Measurements from ENCODE around the gene SHANK1. TPM values are rescaled to one million over a fixed set of nuclear protein-coding genes. Genes with fewer than 3 reads are reported as not detected.
"Not testable (repeated sequence)": the region's sequence is repeated elsewhere in the genome, so short reads cannot be mapped to it uniquely, and the experiment has no call there.

The SHANK1 gene
- total RNA-seq: under 1 TPM in 5 of 6 donors, not detected in 1; 0.06 to 0.69 (median 0.19) TPM
- under 1 TPM; 0.12 to 0.19 TPM for polyA plus RNA-seq

DNA sequence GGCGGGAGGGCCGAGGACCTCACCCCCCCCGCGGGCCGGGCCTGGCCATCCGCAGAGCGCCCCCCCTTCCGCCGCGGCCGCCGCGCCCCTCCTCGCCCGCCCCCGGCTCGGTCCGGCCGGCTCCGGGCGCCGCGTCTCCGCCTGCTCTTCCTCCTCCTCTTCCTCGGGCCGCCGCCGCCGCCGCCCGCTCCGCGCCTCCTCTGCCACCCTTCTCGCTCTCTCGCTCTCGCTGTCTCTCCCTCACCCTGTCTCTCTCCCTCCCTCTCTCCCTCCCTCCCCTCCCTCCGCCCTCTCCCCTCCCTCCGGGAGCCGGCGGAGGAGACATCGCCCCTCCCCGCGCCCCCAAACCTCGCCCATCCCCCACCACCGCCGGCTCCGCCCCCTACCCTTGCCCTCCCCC lies at the start of gene SHANK1:
Gene SHANK1, minus strand, starts transcription at position 237 of the 400 bp plus-strand sequence. CDS start 2,883 bp downstream, outside the sequence.
- intact Hi-C loops (cut with DNase I): no loop called here
- H3K4me1 ChIP-seq: no peaks in the 10 kb centered on the region
- DNase-seq (no peak), FAIRE-seq (no peak), ATAC-seq (no peak)
- H3K36me3 ChIP-seq: no peaks in the 10 kb centered on the region
- peaks cover 0 to 5% (median 0%) of the 10 kb centered on the region in 4 donors for H3K27me3 ChIP-seq
- H3K4me3 ChIP-seq: peak within 1 kb of the TSS in 1 of 4 donors; percentile 32
- no peak within 1 kb of the TSS for H3K27ac ChIP-seq
- TF ChIP-seq, protein P1, sequence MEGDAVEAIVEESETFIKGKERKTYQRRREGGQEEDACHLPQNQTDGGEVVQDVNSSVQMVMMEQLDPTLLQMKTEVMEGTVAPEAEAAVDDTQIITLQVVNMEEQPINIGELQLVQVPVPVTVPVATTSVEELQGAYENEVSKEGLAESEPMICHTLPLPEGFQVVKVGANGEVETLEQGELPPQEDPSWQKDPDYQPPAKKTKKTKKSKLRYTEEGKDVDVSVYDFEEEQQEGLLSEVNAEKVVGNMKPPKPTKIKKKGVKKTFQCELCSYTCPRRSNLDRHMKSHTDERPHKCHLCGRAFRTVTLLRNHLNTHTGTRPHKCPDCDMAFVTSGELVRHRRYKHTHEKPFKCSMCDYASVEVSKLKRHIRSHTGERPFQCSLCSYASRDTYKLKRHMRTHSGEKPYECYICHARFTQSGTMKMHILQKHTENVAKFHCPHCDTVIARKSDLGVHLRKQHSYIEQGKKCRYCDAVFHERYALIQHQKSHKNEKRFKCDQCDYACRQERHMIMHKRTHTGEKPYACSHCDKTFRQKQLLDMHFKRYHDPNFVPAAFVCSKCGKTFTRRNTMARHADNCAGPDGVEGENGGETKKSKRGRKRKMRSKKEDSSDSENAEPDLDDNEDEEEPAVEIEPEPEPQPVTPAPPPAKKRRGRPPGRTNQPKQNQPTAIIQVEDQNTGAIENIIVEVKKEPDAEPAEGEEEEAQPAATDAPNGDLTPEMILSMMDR (IDR thresholded peaks at IDR 0.05): no peak
- H3K9me3 ChIP-seq: no peaks in the 10 kb centered on the region
- 0 to 10% methylated on average over 2 to 30 of the region's 47 CpGs for WGBS, 2 donors

DNA sequence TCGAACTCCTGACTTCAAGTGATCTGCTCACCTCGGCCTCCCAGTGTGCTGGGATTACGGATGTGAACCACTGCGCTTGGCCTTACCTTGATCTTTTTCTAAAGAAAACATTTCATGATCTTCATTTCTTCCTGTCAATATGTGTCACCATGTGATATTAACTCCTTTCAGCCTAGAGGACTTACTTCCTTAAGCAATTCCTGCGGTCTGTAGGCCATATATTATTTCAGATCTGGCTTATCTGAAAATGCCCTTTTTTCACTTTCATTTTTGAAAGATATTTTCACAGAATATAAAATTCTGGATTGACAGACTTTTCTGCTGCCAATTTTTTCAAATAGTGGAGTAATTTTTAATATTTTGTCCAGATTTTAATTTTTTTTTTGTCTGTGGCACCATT lies 48.7 kb upstream of the SHANK1 start:
- TF ChIP-seq, protein P1 (IDR thresholded peaks at IDR 0.05): no peak
- DNase-seq (no peak), ATAC-seq (no peak), FAIRE-seq (no peak)
- H3K27me3 ChIP-seq: no peaks in the 10 kb centered on the region
- no peaks in the 10 kb centered on the region for H3K4me1 ChIP-seq
- WGBS, 2 donors: 42 to 55% methylated on average over 5 of the region's 5 CpGs
- H3K36me3 ChIP-seq: no peaks in the 10 kb centered on the region
- H3K27ac ChIP-seq: no peak overlapping the region
- intact Hi-C loops (cut with DNase I): no loop called here
- no peak overlapping the region for H3K4me3 ChIP-seq
- no peaks in the 10 kb centered on the region for H3K9me3 ChIP-seq

DNA sequence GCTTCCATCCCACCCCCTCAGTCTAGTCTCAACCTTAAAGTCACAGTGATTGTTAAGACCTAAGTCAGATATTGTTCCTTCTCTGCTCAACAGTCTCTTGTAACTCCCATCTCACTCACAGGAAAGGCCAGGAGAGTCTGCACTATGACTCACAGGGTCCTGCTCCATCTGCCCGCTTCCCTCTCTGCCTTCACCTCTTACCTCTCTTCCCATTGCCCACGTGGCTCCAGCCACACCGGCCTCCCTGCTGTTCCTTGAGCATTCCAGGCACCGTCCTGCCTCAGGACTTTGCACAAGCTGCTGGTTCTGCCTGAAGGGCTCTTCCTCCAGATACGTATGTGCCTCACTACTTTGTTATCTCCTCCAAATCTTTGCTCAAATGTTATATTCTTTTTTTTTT lies 47.7 kb upstream of the SHANK1 start:
- H3K4me1 ChIP-seq; H3K27me3 ChIP-seq; DNase-seq; H3K4me3 ChIP-seq; intact Hi-C loops (cut with DNase I); H3K9me3 ChIP-seq; H3K27ac ChIP-seq; FAIRE-seq; ATAC-seq; H3K36me3 ChIP-seq: not testable (repeated sequence)
- 21 to 28% methylated on average over 5 of the region's 5 CpGs for WGBS, 2 donors

DNA sequence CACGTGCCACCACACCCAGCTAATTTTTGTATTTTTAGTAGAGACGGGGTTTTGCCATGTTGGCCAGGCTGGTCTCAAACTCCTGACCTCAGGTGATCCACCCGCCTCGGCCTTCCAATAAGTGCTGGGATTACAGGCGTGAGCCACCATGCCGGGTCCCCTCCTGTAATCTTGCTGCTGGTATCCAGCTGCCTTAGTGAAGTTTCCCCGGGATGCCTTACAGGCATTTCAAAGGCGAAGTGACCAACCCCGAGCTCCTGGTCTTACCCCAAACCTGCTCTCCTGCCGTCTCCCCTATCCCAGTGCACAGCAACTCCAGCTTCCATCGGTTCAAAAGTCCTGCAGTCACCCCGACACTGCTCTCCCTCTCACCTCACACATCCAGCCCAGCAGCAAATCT lies 47.1 kb upstream of the SHANK1 start:
- H3K27me3 ChIP-seq; H3K36me3 ChIP-seq; H3K9me3 ChIP-seq; H3K4me3 ChIP-seq; intact Hi-C loops (cut with DNase I); H3K27ac ChIP-seq; H3K4me1 ChIP-seq; DNase-seq; ATAC-seq; FAIRE-seq: not testable (repeated sequence)
- WGBS, 2 donors: 54 to 69% methylated on average over 10 to 12 of the region's 12 CpGs

DNA sequence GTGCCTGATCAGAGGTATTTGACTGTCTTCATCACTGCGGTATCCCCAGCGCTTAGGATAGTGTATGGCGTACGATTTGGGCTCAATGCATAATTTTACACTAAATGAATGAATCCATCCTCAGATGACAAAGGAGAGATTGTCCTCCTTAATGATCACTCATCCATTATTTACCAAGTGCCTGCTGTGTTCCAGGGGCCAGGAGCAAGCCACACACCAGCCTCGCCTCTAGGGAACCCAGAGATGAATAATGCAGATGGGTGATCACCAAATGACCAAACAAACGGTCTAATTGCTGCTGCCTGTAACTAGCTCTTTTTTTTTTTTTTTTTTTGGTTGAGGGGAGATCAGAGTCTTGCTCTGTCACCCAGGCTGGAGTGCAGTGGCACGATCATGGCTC lies 44.8 kb upstream of the SHANK1 start:
- no peak overlapping the region for H3K4me3 ChIP-seq
- ATAC-seq (no peak), DNase-seq (no peak), FAIRE-seq (no peak)
- TF ChIP-seq, protein P1 (IDR thresholded peaks at IDR 0.05): no peak
- 48 to 55% methylated on average over 7 of the region's 7 CpGs for WGBS, 2 donors
- H3K27me3 ChIP-seq: no peaks in the 10 kb centered on the region
- intact Hi-C loops (cut with DNase I): no loop called here
- no peaks in the 10 kb centered on the region for H3K9me3 ChIP-seq
- no peaks in the 10 kb centered on the region for H3K4me1 ChIP-seq
- H3K36me3 ChIP-seq: no peaks in the 10 kb centered on the region
- H3K27ac ChIP-seq: no peak overlapping the region

DNA sequence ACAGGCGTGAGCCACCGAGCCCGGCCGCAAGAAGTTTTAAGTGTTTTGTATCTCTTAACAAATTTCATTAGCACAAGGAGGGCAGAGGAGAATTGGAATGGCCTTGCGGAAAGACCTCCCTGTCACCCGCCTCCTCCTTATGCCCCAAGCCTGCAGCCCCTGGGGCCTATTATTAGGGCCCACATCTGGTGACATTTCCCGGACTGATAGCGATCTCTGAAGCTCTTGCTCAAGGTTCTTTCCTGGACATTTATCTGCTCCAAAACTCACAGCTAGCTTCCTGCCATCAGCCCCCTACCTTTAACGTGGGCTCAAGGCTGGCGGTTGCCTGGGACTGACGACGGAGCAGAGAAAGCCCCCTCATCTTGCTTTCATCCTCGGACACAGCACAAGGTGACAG lies 43.9 kb upstream of the SHANK1 start:
- ATAC-seq; H3K27me3 ChIP-seq; FAIRE-seq; H3K9me3 ChIP-seq; H3K4me3 ChIP-seq; DNase-seq; intact Hi-C loops (cut with DNase I); H3K4me1 ChIP-seq; H3K27ac ChIP-seq; H3K36me3 ChIP-seq: not testable (repeated sequence)
- WGBS, 2 donors: 43 to 58% methylated on average over 9 to 12 of the region's 13 CpGs

DNA sequence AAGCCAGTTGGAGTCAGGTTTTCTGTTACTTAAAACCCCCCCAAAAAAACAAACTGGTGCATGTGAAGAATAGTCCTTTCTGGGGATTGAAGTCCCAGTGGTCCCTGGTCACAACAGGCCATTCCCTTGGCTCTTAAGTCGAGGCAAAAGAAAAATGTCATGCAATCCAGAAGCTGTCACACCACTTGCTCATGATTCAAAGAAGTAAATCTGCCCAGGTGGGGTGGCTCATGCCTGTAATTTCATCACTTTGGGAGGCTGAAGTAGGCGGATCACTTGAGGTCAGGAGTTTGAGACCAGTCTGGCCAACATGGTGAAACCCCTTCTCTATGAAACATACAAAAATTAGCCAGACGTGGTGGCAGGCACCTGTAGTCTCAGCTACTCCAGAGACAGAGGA lies 41.9 kb upstream of the SHANK1 start:
- FAIRE-seq; H3K4me3 ChIP-seq; DNase-seq; intact Hi-C loops (cut with DNase I); H3K4me1 ChIP-seq; H3K36me3 ChIP-seq; H3K9me3 ChIP-seq; H3K27me3 ChIP-seq; ATAC-seq; H3K27ac ChIP-seq: not testable (repeated sequence)
- 29 to 39% methylated on average over 3 of the region's 3 CpGs for WGBS, 2 donors

Measured in pancreas (tissue), 10 donors.